ENCODE results near the gene NRDC. TPM values are rescaled to one million over a fixed set of nuclear protein-coding genes. Genes with fewer than 3 reads are reported as not detected.

Gene NRDC
- total and polyA plus RNA-seq, 2 experiments from 2014 or later = 129 to 217 TPM

GRCh38 chr1:51920130-51920529 is 41.6 kb upstream of the NRDC start:
- Mint-ChIP-seq H3K9me3 (no peaks in the 10 kb centered on the region), H3K36me3 (ENCODE audit: low read depth) (peaks cover 10% of the 10 kb centered on the region; the same call in 2 of the 3 replicates), H3K4me3 (no peak overlapping the region), H3K27me3 (ENCODE audit: insufficient read depth, low read depth, poor library complexity) (peaks cover 1% of the 10 kb centered on the region), H3K4me1 (peaks cover 16% of the 10 kb centered on the region), H3K27ac (0 out of 2 replicates have a peak overlapping the region, but pooled peaks have one; percentile 52)
- Histone ChIP-seq H3K27ac (ENCODE audit: low read depth) (peak overlapping the region; percentile 66), H3K4me3 (no peak overlapping the region), H3K27me3 (ENCODE audit: insufficient read depth) (no peaks in the 10 kb centered on the region), H3F3A (replicated peaks; ENCODE audit: low read depth) (0 out of 2 replicates have a peak, but pooled peaks cover 4% of the 10 kb centered on the region), H3K79me2 (replicated peaks; ENCODE audit: insufficient read depth) (no peaks in the 10 kb centered on the region), H2AFZ (no peak overlapping the region), H3K4me1 (ENCODE audit: insufficient read depth) (no peaks in the 10 kb centered on the region), H3K36me3 (ENCODE audit: insufficient read depth) (peaks cover 13% of the 10 kb centered on the region; the same call in 1 of the 2 replicates), H3K4me2 (no peak overlapping the region), H4K20me1 (replicated peaks; ENCODE audit: insufficient read depth) (no peaks in the 10 kb centered on the region; the same call in 1 of the 2 replicates), H3K9me2 (ENCODE audit: insufficient read depth) (no peaks in the 10 kb centered on the region)
- DNase-seq (ENCODE audit: low spot score) (no peak), ATAC-seq (no peak)
- no peak for TF ChIP-seq NANOG (IDR thresholded peaks at IDR 0.05; ENCODE audit: borderline replicate concordance)
- no peak for TF ChIP-seq ZNF331 (CRISPR knock-in tag; IDR thresholded peaks at IDR 0.05; ENCODE audit: low read depth)
- TF ChIP-seq, protein P1, sequence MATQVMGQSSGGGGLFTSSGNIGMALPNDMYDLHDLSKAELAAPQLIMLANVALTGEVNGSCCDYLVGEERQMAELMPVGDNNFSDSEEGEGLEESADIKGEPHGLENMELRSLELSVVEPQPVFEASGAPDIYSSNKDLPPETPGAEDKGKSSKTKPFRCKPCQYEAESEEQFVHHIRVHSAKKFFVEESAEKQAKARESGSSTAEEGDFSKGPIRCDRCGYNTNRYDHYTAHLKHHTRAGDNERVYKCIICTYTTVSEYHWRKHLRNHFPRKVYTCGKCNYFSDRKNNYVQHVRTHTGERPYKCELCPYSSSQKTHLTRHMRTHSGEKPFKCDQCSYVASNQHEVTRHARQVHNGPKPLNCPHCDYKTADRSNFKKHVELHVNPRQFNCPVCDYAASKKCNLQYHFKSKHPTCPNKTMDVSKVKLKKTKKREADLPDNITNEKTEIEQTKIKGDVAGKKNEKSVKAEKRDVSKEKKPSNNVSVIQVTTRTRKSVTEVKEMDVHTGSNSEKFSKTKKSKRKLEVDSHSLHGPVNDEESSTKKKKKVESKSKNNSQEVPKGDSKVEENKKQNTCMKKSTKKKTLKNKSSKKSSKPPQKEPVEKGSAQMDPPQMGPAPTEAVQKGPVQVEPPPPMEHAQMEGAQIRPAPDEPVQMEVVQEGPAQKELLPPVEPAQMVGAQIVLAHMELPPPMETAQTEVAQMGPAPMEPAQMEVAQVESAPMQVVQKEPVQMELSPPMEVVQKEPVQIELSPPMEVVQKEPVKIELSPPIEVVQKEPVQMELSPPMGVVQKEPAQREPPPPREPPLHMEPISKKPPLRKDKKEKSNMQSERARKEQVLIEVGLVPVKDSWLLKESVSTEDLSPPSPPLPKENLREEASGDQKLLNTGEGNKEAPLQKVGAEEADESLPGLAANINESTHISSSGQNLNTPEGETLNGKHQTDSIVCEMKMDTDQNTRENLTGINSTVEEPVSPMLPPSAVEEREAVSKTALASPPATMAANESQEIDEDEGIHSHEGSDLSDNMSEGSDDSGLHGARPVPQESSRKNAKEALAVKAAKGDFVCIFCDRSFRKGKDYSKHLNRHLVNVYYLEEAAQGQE (IDR thresholded peaks at IDR 0.05; ENCODE audit: unreplicated experiment) = no peak
- TF ChIP-seq STAT1 (IDR thresholded peaks at IDR 0.05; ENCODE audit: unreplicated experiment) = no peak
- no peak for TF ChIP-seq ETS1 (IDR thresholded peaks at IDR 0.05)
- TF ChIP-seq EZH2phosphoT487 (IDR thresholded peaks at IDR 0.05; ENCODE audit: unreplicated experiment) = no peak
- no peak for TF ChIP-seq ZNF462 (CRISPR knock-in tag; IDR thresholded peaks at IDR 0.05)
- no peak for TF ChIP-seq CREB1 (CRISPR knock-in tag; IDR thresholded peaks at IDR 0.05; ENCODE audit: low read depth)

Data from GM23338 (cell line).